Measurements from ENCODE around the gene NCKIPSD. TPM values are rescaled to one million over a fixed set of nuclear protein-coding genes. Genes with fewer than 3 reads are reported as not detected.

Gene NCKIPSD
- total and polyA plus RNA-seq, 4 donors, result 9.0 to 22.0 (median 11.6) TPM

DNA sequence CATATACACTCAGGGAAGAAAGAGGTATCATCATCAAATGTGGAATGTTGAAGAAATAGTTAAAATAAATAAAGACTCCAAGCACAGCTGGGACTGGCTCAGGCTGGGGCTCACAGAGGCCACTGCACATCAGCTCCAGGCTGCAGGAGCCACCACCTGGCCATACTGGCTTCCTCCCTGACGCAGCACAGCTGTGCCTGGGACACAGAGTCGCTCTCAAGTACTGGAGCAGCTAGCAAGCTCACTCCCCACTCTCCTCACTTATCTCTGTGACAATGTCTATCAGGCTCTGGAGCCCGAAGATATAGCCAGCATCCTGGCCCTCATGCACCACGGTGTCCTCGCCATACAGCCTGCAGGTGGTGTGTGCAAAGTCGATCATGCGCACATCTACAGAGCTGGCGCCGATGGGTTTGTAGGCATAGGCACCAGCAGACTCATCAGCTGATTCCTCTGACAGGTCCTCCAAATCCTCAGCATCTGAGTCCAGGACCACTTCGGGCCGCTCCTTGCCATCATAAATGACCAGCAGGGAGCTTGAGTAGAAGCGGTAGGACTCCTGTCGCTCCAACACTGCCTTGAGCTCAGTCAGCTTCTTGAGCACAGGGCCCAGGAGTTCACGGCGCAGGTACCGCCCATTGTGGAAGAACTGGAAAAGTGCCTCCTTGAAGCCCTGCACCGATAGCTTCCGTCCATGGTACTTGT, 2.5 kb upstream of the NCKIPSD start:
- Histone ChIP-seq H3K27ac (ENCODE audit: low read depth in 1 of 2, low read length in 1 of 2) (no peak overlapping the region), H3K9me3 (ENCODE audit: control insufficient read depth in 4 of 4, insufficient read depth in 3 of 4, low read length in 3 of 4) (no peaks in the 10 kb centered on the region), H3K27me3 (ENCODE audit: control insufficient read depth in 3 of 3, insufficient read depth in 3 of 3, low read length in 2 of 3) (no peaks in the 10 kb centered on the region), H3K36me3 (ENCODE audit: control insufficient read depth in 4 of 4, insufficient read depth in 4 of 4, low read length in 4 of 4) (peaks cover 25 to 54% (median 48%) of the 10 kb centered on the region in 4 donors), H3K4me3 (no peak overlapping the region), H3K9ac (ENCODE audit: insufficient read depth in 1 of 2, low read length in 2 of 2) (no peak overlapping the region), H3K4me1 (ENCODE audit: control insufficient read depth in 5 of 5, insufficient read depth in 5 of 5, low read length in 5 of 5) (peaks cover 0 to 18% (median 17%) of the 10 kb centered on the region in 5 donors)
- TF ChIP-seq, protein P1, sequence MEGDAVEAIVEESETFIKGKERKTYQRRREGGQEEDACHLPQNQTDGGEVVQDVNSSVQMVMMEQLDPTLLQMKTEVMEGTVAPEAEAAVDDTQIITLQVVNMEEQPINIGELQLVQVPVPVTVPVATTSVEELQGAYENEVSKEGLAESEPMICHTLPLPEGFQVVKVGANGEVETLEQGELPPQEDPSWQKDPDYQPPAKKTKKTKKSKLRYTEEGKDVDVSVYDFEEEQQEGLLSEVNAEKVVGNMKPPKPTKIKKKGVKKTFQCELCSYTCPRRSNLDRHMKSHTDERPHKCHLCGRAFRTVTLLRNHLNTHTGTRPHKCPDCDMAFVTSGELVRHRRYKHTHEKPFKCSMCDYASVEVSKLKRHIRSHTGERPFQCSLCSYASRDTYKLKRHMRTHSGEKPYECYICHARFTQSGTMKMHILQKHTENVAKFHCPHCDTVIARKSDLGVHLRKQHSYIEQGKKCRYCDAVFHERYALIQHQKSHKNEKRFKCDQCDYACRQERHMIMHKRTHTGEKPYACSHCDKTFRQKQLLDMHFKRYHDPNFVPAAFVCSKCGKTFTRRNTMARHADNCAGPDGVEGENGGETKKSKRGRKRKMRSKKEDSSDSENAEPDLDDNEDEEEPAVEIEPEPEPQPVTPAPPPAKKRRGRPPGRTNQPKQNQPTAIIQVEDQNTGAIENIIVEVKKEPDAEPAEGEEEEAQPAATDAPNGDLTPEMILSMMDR (IDR thresholded peaks at IDR 0.05; ENCODE audit: control extremely low read depth, extremely low read depth), result no peak
- 92 to 94% methylated on average over 18 of the region's 18 CpGs for WGBS, 2 donors
- ATAC-seq (ENCODE audit: insufficient read depth, low FRiP score), result no peak
- no peak for DNase-seq

GRCh38 chr3:48687220-48687678, 1.5 kb upstream of the NCKIPSD start:
- ATAC-seq (ENCODE audit: insufficient read depth, low FRiP score) (no peak), DNase-seq (no peak)
- H3K27ac ChIP-seq (ENCODE audit: low read depth in 1 of 2, low read length in 1 of 2), result peak overlapping the region in 1 of 2 donors; percentile 26
- 62 to 73% methylated on average over 3 of the region's 3 CpGs for WGBS, 2 donors
- peaks cover 0 to 21% (median 17%) of the 10 kb centered on the region in 5 donors for H3K4me1 ChIP-seq (ENCODE audit: control insufficient read depth in 5 of 5, insufficient read depth in 5 of 5, low read length in 5 of 5)
- no peak overlapping the region for H3K9ac ChIP-seq (ENCODE audit: insufficient read depth in 1 of 2, low read length in 2 of 2)
- no peaks in the 10 kb centered on the region for H3K27me3 ChIP-seq (ENCODE audit: control insufficient read depth in 3 of 3, insufficient read depth in 3 of 3, low read length in 2 of 3)
- peaks cover 17 to 45% (median 42%) of the 10 kb centered on the region in 4 donors for H3K36me3 ChIP-seq (ENCODE audit: control insufficient read depth in 4 of 4, insufficient read depth in 4 of 4, low read length in 4 of 4)
- no peak overlapping the region for H3K4me3 ChIP-seq
- TF ChIP-seq, protein P1 (IDR thresholded peaks at IDR 0.05; ENCODE audit: control extremely low read depth, extremely low read depth), result no peak
- no peaks in the 10 kb centered on the region for H3K9me3 ChIP-seq (ENCODE audit: control insufficient read depth in 4 of 4, insufficient read depth in 3 of 4, low read length in 3 of 4)

DNA sequence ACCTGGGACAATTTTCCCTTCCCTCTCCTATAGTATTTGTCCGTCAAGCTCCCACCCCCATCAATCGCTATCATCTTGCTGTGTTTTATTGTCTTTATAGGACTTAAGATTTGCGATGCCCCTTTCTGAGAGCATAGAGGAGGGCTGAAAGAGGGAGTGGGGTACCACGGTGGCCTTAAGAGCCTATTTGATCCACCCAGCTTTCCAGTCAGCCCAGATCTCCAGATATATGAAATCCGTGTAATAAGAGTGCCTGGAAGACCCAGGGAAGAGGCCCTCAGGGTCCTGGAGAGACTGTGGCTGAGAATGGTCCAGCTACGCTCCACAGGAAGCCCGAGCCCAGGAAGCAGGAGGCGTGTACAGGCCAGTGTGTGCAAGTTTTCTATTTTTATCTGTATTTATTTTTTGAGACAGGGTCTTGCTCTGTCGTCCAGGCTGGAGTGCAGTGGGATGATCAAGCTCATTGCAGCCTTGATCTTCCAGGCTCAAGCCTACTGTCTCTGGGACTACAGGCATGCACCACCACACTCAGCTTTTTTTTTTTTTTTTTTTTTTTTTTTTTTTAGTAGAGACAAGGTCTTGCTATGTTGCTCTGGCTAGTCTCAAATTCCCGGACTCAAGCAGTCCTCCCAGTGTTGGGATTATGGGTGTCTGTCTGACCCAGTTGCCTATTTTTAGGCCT, 964 bp upstream of the NCKIPSD start:
- TF ChIP-seq, protein P1 (IDR thresholded peaks at IDR 0.05; ENCODE audit: control extremely low read depth, extremely low read depth), result no peak
- peaks cover 0 to 21% (median 17%) of the 10 kb centered on the region in 5 donors for H3K4me1 ChIP-seq (ENCODE audit: control insufficient read depth in 5 of 5, insufficient read depth in 5 of 5, low read length in 5 of 5)
- peaks cover 14 to 48% (median 42%) of the 10 kb centered on the region in 4 donors for H3K36me3 ChIP-seq (ENCODE audit: control insufficient read depth in 4 of 4, insufficient read depth in 4 of 4, low read length in 4 of 4)
- H3K27me3 ChIP-seq (ENCODE audit: control insufficient read depth in 3 of 3, insufficient read depth in 3 of 3, low read length in 2 of 3), result no peaks in the 10 kb centered on the region
- DNase-seq (no peak), ATAC-seq (ENCODE audit: insufficient read depth, low FRiP score) (no peak)
- 61 to 62% methylated on average over 10 of the region's 10 CpGs for WGBS, 2 donors
- H3K4me3 ChIP-seq, result no peak overlapping the region
- no peaks in the 10 kb centered on the region for H3K9me3 ChIP-seq (ENCODE audit: control insufficient read depth in 4 of 4, insufficient read depth in 3 of 4, low read length in 3 of 4)
- no peak overlapping the region for H3K9ac ChIP-seq (ENCODE audit: insufficient read depth in 1 of 2, low read length in 2 of 2)
- H3K27ac ChIP-seq (ENCODE audit: low read depth in 1 of 2, low read length in 1 of 2), result peak overlapping the region in 1 of 2 donors; percentile 26
